Sigmoid colon (tissue), 7 donors: ENCODE data around the gene FOXK2. TPM values are rescaled to one million over a fixed set of nuclear protein-coding genes. Genes with fewer than 3 reads are reported as not detected.

ENCODE experiments used
- DNase-seq: peaks from one replicate; pipeline ENCODE4 v3.0.0-alpha.2; 2019
- H3K27ac ChIP-seq, 4 donors: fragments of 200-600 bp; sonication (generic); one replicate each; pipeline ENCODE4 v1.5.1; 2016 to 2019; ENCODE audit warnings: mild to moderate bottlenecking in 1 of 4
- H3K27me3 ChIP-seq, 3 donors: fragments of 200-600 bp; sonication (generic); one replicate each; pipeline ENCODE4 v1.5.1; 2019; ENCODE audit warnings: mild to moderate bottlenecking in 1 of 3
- H3K36me3 ChIP-seq, 4 donors: fragments of 200-600 bp; sonication (generic); one replicate each; pipeline ENCODE4 v1.5.1; 2016 to 2019
- H3K4me1 ChIP-seq, 4 donors: fragments of 200-600 bp; sonication (generic); one replicate each; pipeline ENCODE4 v1.5.1; 2017 to 2019
- H3K4me3 ChIP-seq, 4 donors: fragments of 200-600 bp; sonication (generic); one replicate each; pipeline ENCODE4 v1.5.1; 2017 to 2019; ENCODE audit warnings: mild to moderate bottlenecking in 2 of 4, moderate library complexity in 1 of 4
- H3K9me3 ChIP-seq, 4 donors: fragments of 200-600 bp in 3 of 4; sonication (generic) in 3 of 4; one replicate each; pipeline versions ENCODE4 v1.5.1 to v1.6.1; 2013 to 2019
- CTCF ChIP-seq, 4 experiments: fragments of 450-650 bp in 3 of 4; fragments of 200-600 bp in 1 of 4; IDR thresholded peaks; one replicate each; pipeline ENCODE4 v1.5.1; 2016 to 2019; ENCODE audit warnings: antibody characterized with exemption in 4 of 4, mild to moderate bottlenecking in 3 of 4, moderate library complexity in 2 of 4
- EP300 ChIP-seq, 4 donors: sonication (generic); formaldehyde crosslinking; IDR thresholded peaks; one replicate each; pipeline ENCODE4 v1.6.1; 2017; ENCODE audit warnings: antibody characterized with exemption in 4 of 4
- POLR2A ChIP-seq, 2 donors: fragments of 450-650 bp; IDR thresholded peaks; one replicate each; pipeline ENCODE4 v1.6.1; 2016; ENCODE audit warnings: antibody characterized with exemption in 2 of 2, mild to moderate bottlenecking in 2 of 2, moderate library complexity in 2 of 2
- POLR2AphosphoS5 ChIP-seq, 4 donors: sonication (generic); formaldehyde crosslinking; IDR thresholded peaks; one replicate each; pipeline ENCODE4 v1.6.1; 2017; ENCODE audit warnings: antibody characterized with exemption in 4 of 4
- WGBS, 2 donors: extraction: QIAGEN DNeasy Blood & Tissue Kit; methylation state at CpG; one replicate each; pipeline ENCODE4 v1.1.7; 2013; 5-methylcytosine and 5-hydroxymethylcytosine counted together
- intact Hi-C: fragments of 100-400 bp; cut with DNase I; formaldehyde crosslinking; loops from one replicate; pipeline ENCODE4 v1.15.1; 2023
- polyA plus RNA-seq, 3 donors: library from polyadenylated mRNA; stranded (reverse); fragments of 200-250 nt; gene quantifications; one replicate each; pipeline ENCODE4 v1.2.3, GENCODE V29; 2013
- total RNA-seq, 4 donors: library from RNA; depleted of rRNA; stranded (reverse); fragments of >200 nt; gene quantifications; one replicate each; pipeline ENCODE4 v1.1.0, GENCODE V29; 2016
- donor health status: healthy with polysubstance abuse.
- donor health status: Bipolar disorder and iron deficiency.
- donor health status: healthy.

Gene FOXK2
- total and polyA plus RNA-seq, 7 donors = 10.2 to 56.8 (median 29.3) TPM

- DNase-seq = no peak
- 90 to 93% methylated on average over 8 of the region's 8 CpGs for WGBS, 2 donors
- intact Hi-C loops = loop anchor here (10.0 kb wide), 1 partner anchor 278 kb away; the partner anchor contains the start of gene TEX19
- TF ChIP-seq POLR2AphosphoS5 (IDR thresholded peaks at IDR 0.05) (no peak), EP300 (IDR thresholded peaks at IDR 0.05) (no peak), CTCF (IDR thresholded peaks at IDR 0.05) (no peak), POLR2A (IDR thresholded peaks at IDR 0.05) (no peak)
- Histone ChIP-seq H3K36me3 (peaks cover 0 to 41% (median 24%) of the 10 kb centered on the region in 4 donors), H3K4me1 (no peaks in the 10 kb centered on the region), H3K4me3 (no peak overlapping the region), H3K27me3 (no peaks in the 10 kb centered on the region), H3K27ac (no peak overlapping the region), H3K9me3 (no peaks in the 10 kb centered on the region)
These were observed 112.9 kb downstream of the FOXK2 start for GRCh38 chr17:82632451-82632850.

- TF ChIP-seq CTCF (IDR thresholded peaks at IDR 0.05) (no peak), POLR2AphosphoS5 (IDR thresholded peaks at IDR 0.05) (no peak), POLR2A (IDR thresholded peaks at IDR 0.05) (no peak), EP300 (IDR thresholded peaks at IDR 0.05) (no peak)
- intact Hi-C loops = loop anchor here (10.0 kb wide), 1 partner anchor 279 kb away; the partner anchor contains the start of gene TEX19
- Histone ChIP-seq H3K27ac (no peak overlapping the region), H3K36me3 (peaks cover 0 to 32% (median 18%) of the 10 kb centered on the region in 4 donors), H3K27me3 (no peaks in the 10 kb centered on the region), H3K4me1 (no peaks in the 10 kb centered on the region), H3K4me3 (no peak overlapping the region), H3K9me3 (no peaks in the 10 kb centered on the region)
- DNase-seq = no peak
These were observed 113.8 kb downstream of the FOXK2 start for GRCh38 chr17:82633343-82633742.

GRCh38 chr17:82636626-82637598 is 117.4 kb downstream of the FOXK2 start:
- Histone ChIP-seq H3K9me3 (no peaks in the 10 kb centered on the region), H3K27me3 (no peaks in the 10 kb centered on the region), H3K36me3 (peaks cover 0 to 40% (median 5%) of the 10 kb centered on the region in 4 donors), H3K4me1 (peaks cover 0 to 15% (median 0%) of the 10 kb centered on the region in 4 donors), H3K4me3 (no peak overlapping the region), H3K27ac (no peak overlapping the region)
- DNase-seq = no peak
- WGBS, 2 donors = 49 to 76% methylated on average over 16 of the region's 16 CpGs
- TF ChIP-seq POLR2AphosphoS5 (IDR thresholded peaks at IDR 0.05) (no peak), EP300 (IDR thresholded peaks at IDR 0.05) (no peak), POLR2A (IDR thresholded peaks at IDR 0.05) (no peak), CTCF (IDR thresholded peaks at IDR 0.05) (no peak)
- intact Hi-C loops = loop anchor here (10.0 kb wide), 1 partner anchor 282 kb away; the partner anchor contains the start of gene TEX19

GRCh38 chr17:82638183-82638773 is 118.7 kb downstream of the FOXK2 start:
- no peak overlapping the region for H3K27ac ChIP-seq
- no peaks in the 10 kb centered on the region for H3K9me3 ChIP-seq
- H3K36me3 ChIP-seq = peaks cover 5 to 50% (median 17%) of the 10 kb centered on the region in 4 donors
- TF ChIP-seq POLR2A (IDR thresholded peaks at IDR 0.05) = no peak
- TF ChIP-seq CTCF (IDR thresholded peaks at IDR 0.05) = no peak
- no peak for TF ChIP-seq POLR2AphosphoS5 (IDR thresholded peaks at IDR 0.05)
- TF ChIP-seq EP300 (IDR thresholded peaks at IDR 0.05) = no peak
- no peak overlapping the region for H3K4me3 ChIP-seq
- H3K27me3 ChIP-seq = no peaks in the 10 kb centered on the region
- peaks cover 0 to 15% (median 0%) of the 10 kb centered on the region in 4 donors for H3K4me1 ChIP-seq
- 82 to 92% methylated on average over 4 of the region's 5 CpGs for WGBS, 2 donors
- DNase-seq = no peak
- intact Hi-C loops = loop anchor here (10.0 kb wide), 1 partner anchor 283 kb away; the partner anchor contains the start of gene TEX19
